ENCODE data around the gene LMNTD1.
"Not testable (repeated sequence)": the region's sequence is repeated elsewhere in the genome, so short reads cannot be mapped to it uniquely, and the experiment has no call there.

Gene LMNTD1

DNA sequence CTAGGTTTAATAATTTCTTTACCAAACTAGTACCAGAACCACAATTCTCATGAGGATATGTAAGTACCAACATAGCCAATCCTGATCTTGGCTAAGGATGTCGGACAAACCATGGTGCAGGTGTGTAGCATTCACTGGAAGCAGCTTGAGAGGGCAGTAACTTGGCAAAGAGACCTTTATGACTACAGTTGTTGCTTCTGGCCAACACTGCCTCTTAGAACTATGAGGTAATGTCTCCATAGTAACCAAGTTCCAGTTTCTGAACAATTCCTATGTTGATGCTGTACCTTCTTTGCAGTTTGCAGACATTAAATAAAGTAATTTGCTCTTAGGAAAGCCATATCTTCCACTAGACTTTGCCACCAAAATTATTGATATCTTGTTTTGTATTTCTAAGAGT, at the start of gene LMNTD1:
Gene LMNTD1 (minus strand): TSS at position 186 of the 400 bp plus-strand sequence. CDS start 324 bp downstream, outside the sequence.
- FAIRE-seq: no peak

DNA sequence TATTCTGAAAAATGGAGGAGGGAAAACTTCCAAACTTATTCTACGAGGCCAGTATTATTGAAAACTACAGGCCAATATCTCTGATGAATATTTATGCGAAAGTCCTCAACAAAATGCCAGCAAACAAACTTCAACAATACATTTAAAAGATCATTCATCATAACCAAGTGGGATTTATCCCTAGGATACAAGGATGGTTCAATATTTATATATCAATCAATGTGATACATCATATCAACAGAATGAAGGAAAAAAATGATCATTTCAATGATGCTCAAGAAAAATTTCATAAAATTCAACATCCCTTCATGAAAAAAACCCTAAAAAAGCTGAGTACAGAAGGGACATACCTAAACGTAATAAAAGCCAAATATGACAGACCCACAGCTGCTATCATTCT, 45.9 kb upstream of the LMNTD1 start:
- FAIRE-seq: no peak

DNA sequence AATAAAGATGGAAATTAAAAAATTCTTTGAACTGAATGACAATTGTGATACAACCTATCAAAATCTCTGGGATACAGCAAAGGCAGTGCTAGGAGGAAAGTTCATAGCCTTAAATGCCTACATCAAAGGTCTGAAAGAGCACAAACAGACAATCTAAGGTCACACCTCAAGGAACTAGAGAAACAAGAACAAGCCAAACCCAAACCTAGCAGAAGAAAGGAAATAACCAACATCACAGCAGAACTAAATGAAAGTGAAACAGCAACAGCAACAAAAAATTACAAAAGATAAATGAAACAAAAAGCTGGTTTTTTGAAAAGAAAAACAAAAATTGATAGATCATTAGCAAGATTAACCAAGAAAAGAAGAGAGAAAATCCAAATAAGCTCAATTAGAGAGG, 42.4 kb upstream of the LMNTD1 start:
- not testable (repeated sequence) for FAIRE-seq

- FAIRE-seq: no peak
Measured at GRCh38 chr12:25594376-25594775, 41.3 kb upstream of the LMNTD1 start.

GRCh38 chr12:25592725-25593495, 39.8 kb upstream of the LMNTD1 start:
- no peak for FAIRE-seq

- no peak for FAIRE-seq
Measured at GRCh38 chr12:25591144-25591543, 38.1 kb upstream of the LMNTD1 start.

DNA sequence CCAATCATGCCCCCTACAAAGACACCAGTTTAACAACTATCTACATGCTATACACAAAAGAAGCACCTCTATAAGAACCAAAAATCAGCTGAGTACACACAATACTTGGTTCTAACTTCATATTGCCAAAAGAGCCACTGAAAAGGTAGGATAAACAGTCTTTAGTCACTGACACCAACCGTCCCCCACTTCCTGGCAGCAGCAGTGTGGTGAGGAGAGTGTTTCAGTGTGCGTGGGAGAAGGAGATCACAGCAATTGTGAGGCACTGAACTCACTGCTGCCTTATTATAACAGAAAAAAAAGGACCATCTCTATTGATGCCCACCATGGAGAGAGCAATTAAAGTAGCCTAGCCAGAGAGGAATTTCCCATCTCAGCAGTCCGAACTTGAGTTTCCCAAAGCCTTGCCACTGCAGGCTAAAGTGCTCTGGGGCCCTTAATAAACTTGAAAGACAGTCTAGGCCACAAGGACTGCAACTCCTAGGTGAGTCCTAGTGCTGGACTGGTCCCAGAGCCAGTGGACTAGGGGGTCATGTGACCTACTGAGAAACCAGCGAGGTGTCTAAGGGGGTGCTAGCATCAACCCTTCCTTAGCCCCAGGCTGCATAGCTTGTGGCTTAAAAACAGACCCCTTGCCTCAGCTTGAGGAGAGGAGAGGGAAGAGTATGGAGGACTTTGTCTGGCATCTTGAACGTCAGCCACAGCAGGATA, 37.1 kb upstream of the LMNTD1 start:
- no peak for FAIRE-seq

DNA sequence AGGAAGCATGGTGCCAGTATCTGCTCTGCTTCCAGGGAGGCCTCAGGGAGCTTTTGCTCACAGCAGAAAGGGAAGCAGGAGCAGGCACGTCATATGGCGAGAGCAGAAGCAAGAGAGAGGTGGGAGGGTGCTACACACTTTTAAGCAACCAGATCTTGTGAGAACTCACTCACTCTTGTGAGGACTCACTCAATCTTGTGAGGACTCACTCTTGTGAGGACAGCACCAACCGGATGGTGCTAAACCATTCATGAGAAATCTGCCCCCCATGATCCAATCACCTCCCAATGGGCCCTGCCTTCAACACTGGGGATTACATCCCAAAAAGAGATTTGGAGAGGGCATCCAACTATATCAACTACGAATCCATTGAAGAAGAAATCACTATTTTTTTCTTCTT, 34.3 kb upstream of the LMNTD1 start:
- FAIRE-seq: no peak

DNA sequence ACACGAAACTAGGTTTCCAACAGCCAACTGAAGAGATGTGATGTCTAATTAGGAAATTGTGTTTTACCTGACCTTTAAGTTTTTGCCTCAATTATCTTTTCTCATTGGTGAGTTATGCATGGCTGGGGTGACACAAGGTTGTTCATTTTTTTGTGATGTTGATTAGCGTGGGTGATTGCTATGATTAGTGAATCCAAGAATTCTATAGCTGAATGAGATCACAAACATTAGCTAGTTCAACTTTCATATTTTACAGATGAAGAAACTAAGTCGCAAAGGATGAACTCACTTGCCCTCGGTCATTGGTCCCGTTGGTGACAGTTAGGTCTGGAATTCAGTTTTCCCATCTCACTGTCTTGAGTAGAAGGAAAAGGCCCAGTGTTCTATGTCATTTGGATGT, 32.6 kb upstream of the LMNTD1 start:
- no peak for FAIRE-seq

GRCh38 chr12:25585021-25585523, 32.0 kb upstream of the LMNTD1 start:
- no peak for FAIRE-seq

DNA sequence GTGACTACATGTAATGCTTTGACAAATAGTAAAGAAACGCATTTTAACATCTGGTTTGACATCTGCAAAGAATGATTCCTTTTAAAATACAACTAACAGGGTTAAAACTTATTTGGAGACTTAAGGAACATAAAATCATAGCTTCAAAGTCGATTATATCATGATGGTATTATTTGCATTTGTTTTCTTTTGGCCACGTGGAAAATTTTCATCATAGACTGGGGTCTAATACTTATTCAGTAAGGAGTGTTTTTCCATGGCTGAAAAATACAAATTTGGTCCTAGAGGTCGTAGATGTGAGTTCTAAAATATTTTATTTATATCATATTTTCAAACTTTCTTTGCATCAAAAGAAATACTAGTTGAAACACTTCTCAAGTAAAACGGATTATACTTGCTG, 31.5 kb upstream of the LMNTD1 start:
- no peak for FAIRE-seq

- no peak for FAIRE-seq
Measured at GRCh38 chr12:25583545-25583944, 30.5 kb upstream of the LMNTD1 start.

DNA sequence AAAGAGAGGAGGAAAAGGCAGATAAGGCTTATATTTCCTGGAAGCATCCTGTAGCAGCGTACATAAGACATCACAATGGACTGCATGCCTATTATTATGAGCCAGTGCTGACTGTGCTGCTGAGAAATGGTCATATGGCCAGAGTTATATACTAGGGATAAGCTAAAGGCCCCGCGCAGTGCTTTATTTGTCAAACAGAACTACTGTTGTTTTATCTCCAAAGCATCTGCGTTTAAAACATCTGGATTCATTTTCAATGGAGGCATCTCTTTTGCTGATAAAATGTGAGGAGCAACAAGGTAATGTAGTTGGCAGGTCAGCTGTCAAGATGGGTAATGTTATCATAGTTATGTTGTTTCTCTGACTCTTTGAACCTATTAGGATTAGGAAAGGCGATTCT, 28.0 kb upstream of the LMNTD1 start:
- no peak for FAIRE-seq

GRCh38 chr12:25578411-25579143, 25.5 kb upstream of the LMNTD1 start:
- FAIRE-seq: no peak

- FAIRE-seq: no peak
Measured at GRCh38 chr12:25574761-25575160, 21.7 kb upstream of the LMNTD1 start.

GRCh38 chr12:25573346-25573745, 20.3 kb upstream of the LMNTD1 start:
- no peak for FAIRE-seq

GRCh38 chr12:25570418-25570817, 17.3 kb upstream of the LMNTD1 start:
- FAIRE-seq: no peak

DNA sequence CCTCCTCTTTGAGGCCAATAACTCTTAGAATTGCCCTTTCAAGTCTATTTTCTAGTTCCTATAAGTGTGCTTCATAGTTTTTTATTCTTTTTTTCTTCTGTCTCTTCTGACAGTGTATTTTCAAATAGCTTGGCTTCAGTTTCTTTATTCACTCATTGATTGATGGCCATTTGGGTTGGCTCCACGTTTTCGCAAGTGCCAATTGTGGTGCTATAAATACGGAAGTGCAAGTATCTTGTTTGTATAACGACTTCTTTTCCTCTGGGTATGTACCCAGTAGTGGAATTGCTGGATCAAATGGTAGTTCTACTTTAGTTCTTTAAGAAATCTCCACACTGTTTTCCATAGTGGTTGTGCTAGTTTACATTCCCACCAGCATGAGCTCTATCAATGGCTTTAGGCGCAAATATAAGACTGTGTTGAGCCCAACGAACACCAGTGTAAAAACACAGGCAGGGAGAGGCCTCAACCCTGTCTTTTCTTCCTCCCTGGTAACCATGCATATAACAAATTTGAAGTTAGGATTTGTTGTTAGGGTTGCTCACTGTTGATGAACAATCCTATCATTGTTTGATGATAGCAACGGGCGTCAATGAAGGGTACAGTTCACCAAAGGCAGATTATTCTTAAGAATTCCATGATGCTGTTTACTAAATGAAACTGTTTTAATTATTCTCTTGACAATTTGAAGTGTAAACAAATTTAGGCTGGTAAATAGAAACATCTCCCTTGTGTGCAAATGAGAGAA, 13.3 kb upstream of the LMNTD1 start:
- FAIRE-seq: no peak

GRCh38 chr12:25558586-25558985, 5.5 kb upstream of the LMNTD1 start:
- no peak for FAIRE-seq

DNA sequence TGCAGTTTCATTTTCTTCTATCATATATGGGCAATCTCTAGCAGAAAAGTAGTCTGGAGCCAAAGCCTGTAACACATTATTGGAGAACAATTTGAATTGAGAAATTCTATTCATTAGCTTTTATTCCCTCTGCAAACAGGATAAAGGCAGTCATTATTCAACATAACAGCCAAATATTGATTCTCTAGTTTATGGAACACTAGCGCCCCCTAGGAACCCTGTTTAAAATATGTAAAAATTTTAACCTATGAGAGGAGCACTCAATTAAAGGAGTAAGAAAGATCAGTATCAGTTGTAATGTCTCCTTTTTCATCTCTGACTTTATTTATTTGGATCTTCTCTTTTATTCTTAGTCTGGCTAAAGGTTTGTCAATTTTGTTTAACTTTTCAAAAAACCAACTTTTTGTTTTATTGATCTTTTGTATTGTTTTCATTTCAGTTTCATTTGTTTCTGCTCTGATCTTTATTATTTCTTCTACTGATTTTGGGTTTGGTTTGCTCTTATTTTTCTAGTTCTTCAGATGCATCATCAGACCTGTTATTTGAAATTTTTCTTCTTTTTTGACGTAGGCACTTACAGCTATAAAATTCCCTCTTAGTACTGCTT, 4.8 kb upstream of the LMNTD1 start:
- peak; percentile 77 for FAIRE-seq

DNA sequence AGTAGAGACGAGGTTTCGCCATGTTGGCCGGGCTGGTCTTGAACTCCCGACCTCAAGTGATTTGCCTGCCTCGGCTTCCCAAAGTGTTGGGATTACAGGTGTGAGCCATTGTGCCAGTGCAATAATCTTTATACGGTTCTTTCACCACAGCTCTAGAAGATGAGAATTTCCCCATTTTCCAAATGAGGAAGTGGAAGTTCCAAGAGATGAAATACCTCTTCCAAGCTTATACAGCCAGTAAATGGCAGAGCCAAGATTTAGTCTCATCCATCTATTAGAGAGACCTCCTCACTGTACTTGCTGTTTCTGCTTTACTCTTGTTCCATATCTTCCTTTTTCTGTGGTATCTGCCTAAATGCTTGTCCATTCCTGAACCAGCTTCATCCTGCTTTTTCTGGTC, 3.1 kb upstream of the LMNTD1 start:
- FAIRE-seq: no peak

GRCh38 chr12:25552681-25553080, 402 bp downstream of the LMNTD1 start:
- FAIRE-seq: no peak
